ENCODE results near the gene HOXC11. TPM values are rescaled to one million over a fixed set of nuclear protein-coding genes. Genes with fewer than 3 reads are reported as not detected.
A peak's percentile ranks its signal among the peaks of the same experiment; 100 is the strongest.

The HOXC11 gene
- total RNA-seq, 4 donors from 2014 or later = not detected

DNA sequence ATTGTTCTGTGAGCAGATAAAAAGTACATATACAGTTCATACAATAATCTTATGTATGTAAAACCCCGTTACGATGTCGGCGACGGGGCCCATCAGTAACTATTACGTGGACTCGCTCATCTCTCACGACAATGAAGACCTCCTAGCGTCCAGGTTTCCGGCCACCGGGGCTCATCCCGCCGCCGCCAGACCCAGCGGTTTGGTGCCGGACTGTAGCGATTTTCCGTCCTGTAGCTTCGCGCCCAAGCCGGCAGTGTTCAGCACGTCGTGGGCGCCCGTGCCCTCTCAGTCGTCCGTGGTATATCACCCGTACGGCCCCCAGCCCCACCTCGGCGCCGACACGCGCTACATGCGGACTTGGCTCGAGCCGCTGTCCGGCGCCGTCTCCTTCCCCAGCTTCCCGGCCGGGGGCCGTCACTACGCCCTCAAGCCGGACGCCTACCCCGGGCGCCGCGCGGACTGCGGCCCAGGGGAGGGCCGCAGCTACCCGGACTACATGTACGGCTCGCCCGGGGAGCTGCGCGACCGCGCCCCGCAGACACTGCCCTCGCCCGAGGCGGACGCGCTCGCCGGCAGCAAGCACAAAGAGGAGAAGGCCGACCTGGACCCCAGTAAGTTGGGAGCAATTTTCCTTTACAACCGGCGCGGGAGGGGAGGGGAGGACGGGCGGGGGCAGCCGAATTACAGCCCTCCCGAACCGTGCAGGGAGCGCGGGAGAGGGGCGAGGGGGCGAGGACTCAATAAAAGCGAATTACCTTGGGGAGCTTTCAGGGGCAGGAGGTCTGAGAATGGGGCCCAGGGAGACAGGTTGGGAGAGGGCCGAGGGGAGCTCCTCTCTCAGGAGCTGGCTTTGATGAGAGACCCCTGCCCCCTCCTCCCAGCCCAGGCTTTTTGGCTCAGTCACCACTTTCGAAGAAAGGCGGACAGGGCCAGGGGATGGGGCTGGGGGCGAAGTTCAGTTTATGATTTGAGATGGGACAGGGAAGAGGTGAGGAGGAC is 27.5 kb downstream of the HOXC11 start, which contains the start of gene HOXC9:
Gene HOXC9, plus strand, starts transcription at position 46 of the 999 bp plus-strand sequence. Its CDS starts 28 bp downstream, at position 74.
- TF ChIP-seq, protein P1, sequence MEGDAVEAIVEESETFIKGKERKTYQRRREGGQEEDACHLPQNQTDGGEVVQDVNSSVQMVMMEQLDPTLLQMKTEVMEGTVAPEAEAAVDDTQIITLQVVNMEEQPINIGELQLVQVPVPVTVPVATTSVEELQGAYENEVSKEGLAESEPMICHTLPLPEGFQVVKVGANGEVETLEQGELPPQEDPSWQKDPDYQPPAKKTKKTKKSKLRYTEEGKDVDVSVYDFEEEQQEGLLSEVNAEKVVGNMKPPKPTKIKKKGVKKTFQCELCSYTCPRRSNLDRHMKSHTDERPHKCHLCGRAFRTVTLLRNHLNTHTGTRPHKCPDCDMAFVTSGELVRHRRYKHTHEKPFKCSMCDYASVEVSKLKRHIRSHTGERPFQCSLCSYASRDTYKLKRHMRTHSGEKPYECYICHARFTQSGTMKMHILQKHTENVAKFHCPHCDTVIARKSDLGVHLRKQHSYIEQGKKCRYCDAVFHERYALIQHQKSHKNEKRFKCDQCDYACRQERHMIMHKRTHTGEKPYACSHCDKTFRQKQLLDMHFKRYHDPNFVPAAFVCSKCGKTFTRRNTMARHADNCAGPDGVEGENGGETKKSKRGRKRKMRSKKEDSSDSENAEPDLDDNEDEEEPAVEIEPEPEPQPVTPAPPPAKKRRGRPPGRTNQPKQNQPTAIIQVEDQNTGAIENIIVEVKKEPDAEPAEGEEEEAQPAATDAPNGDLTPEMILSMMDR (IDR thresholded peaks at IDR 0.05) = no peak
- TF ChIP-seq POLR2A (IDR thresholded peaks at IDR 0.05) (no peak), POLR2AphosphoS5 (IDR thresholded peaks at IDR 0.05) (no peak), EP300 (IDR thresholded peaks at IDR 0.05; ENCODE audit: low read depth) (no peak)
- 13% methylated on average over 54 of the region's 87 CpGs; no CpG with 5 or more reads in 1 of the 2 donors for WGBS, 2 donors (ENCODE audit: low coverage in 1 of 2)
- intact Hi-C loops (cut with DNase I; ENCODE audit: low total_unique reads) (no loop called here), in situ Hi-C loops (cut with MboI; ENCODE audit: low pct_ligation_motif_present in 1 of 4, low pct_unique_long_range_greater_than_20kb in 1 of 4, low sequenced_read_pairs in 3 of 4) (no loop called here)
- no peak for DNase-seq
- H3K27me3 ChIP-seq = peaks cover 100% of the 10 kb centered on the region
- H3K27ac ChIP-seq = peak within 1 kb of the TSS in 1 of 4 donors; percentile 26
- peak within 1 kb of the TSS in 3 of 4 donors; percentile 2 to 25 (median 22) for H3K4me3 ChIP-seq
- H3K4me1 ChIP-seq = peaks cover 7 to 23% (median 19%) of the 10 kb centered on the region in 4 donors
- H3K36me3 ChIP-seq = no peaks in the 10 kb centered on the region
- H3K9me3 ChIP-seq = no peaks in the 10 kb centered on the region

DNA sequence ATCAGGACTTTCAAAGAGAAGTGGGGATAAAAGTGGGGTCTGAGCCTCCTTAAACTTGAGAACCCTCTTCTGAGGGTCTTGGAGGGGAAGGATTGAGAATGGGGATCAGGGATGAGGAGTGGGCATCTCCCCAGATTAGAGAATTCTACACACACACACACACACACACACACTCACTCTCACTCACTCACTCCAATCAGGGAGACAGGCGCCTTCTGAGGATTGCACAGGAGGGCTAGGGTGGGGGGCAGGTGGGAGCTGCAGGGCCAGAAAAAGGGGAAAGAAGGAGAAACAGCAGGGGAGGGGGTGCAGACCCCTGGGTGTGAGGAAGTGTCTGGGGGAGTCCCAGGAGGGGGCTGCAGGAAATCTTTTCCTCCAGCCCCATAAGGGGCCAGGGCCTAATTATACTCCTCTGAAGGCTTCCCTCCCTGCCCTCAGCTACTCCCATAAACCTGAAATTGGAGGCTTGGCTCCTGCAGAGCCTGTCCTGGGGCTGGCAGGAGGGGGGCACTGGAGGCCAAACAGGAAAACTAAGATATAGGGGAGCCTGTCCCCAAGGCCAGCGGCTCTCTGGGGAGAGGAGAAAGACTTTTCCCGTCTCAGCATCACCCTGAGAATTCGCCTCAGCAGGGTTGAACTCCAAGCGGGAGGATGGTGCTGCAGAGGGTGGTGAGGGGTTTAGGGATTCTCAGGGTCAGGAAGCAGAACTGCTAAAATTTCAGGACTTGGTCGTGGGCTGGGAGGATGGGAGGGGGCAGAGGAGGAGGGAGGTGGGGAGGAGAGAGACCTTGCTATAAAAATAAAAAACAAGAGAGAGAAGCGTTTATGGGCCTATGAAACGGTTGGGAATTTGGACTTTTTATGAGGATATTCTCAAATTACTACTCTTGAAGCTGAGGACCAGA is 28.6 kb downstream of the HOXC11 start:
- TF ChIP-seq POLR2A (IDR thresholded peaks at IDR 0.05) (no peak), EP300 (IDR thresholded peaks at IDR 0.05; ENCODE audit: low read depth) (no peak), POLR2AphosphoS5 (IDR thresholded peaks at IDR 0.05) (no peak)
- TF ChIP-seq, protein P1 (IDR thresholded peaks at IDR 0.05) = no peak
- WGBS, 2 donors (ENCODE audit: low coverage in 1 of 2) = 14 to 29% methylated on average over 8 of the region's 8 CpGs

DNA sequence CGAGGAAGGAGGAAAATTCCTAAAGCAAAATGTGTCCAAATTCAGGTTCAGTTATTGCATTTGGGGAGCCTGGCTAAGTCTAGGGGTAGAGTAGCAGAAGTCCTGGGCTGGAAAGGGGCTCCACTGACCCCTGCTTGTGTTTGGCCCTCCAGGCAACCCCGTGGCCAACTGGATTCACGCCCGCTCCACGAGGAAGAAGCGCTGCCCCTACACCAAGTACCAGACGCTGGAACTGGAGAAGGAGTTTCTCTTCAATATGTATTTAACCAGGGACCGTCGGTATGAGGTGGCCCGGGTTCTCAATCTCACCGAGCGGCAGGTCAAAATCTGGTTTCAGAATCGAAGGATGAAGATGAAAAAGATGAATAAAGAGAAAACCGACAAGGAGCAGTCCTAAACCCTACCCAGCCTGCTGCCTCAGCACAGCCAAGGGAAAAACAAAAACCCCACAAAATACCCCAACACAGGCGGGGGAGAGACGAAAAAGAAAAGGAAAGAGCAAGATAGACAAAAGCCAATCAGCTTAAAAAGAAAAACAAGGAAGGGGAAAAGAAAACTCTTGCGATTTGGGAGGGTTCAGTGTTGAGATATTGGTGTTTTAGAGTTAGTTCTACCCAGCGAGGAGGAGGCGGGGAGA is 29.5 kb downstream of the HOXC11 start:
- 58 to 63% methylated on average over 13 to 19 of the region's 19 CpGs for WGBS, 2 donors (ENCODE audit: low coverage in 1 of 2)
- in situ Hi-C loops (cut with MboI; ENCODE audit: low pct_ligation_motif_present in 1 of 4, low pct_unique_long_range_greater_than_20kb in 1 of 4, low sequenced_read_pairs in 3 of 4) (no loop called here), intact Hi-C loops (cut with DNase I; ENCODE audit: low total_unique reads) (no loop called here)
- no peak for TF ChIP-seq POLR2AphosphoS5 (IDR thresholded peaks at IDR 0.05)
- TF ChIP-seq, protein P1 (IDR thresholded peaks at IDR 0.05) = no peak
- Histone ChIP-seq H3K36me3 (no peaks in the 10 kb centered on the region), H3K27me3 (peaks cover 100% of the 10 kb centered on the region), H3K4me3 (no peak overlapping the region), H3K9me3 (no peaks in the 10 kb centered on the region), H3K27ac (no peak overlapping the region), H3K4me1 (peaks cover 4 to 24% (median 17%) of the 10 kb centered on the region in 4 donors)
- no peak for DNase-seq

More for the DNA sequence above, 28.6 kb downstream of the HOXC11 start:
- no peaks in the 10 kb centered on the region for H3K36me3 ChIP-seq
- H3K4me1 ChIP-seq = peaks cover 4 to 22% (median 17%) of the 10 kb centered on the region in 4 donors
- DNase-seq = no peak
- in situ Hi-C loops (cut with MboI; ENCODE audit: low pct_ligation_motif_present in 1 of 4, low pct_unique_long_range_greater_than_20kb in 1 of 4, low sequenced_read_pairs in 3 of 4) = no loop called here
- peaks cover 100% of the 10 kb centered on the region for H3K27me3 ChIP-seq
- intact Hi-C loops (cut with DNase I; ENCODE audit: low total_unique reads) = no loop called here
- no peak overlapping the region for H3K27ac ChIP-seq
- no peak overlapping the region for H3K4me3 ChIP-seq
- no peaks in the 10 kb centered on the region for H3K9me3 ChIP-seq

Measured in transverse colon (tissue), 4 donors.